ENCODE measurements around the gene MIDN.

The MIDN gene

GRCh38 chr19:1234051-1234954 is 14.1 kb upstream of the MIDN start:
- Histone ChIP-seq H3K27ac (replicated peaks; ENCODE audit: low read length) (no peak overlapping the region), H2BK120ac (ENCODE audit: low read depth, low read length) (no peak overlapping the region), H3K4ac (ENCODE audit: low read length) (peak overlapping the region; percentile 53)

DNA sequence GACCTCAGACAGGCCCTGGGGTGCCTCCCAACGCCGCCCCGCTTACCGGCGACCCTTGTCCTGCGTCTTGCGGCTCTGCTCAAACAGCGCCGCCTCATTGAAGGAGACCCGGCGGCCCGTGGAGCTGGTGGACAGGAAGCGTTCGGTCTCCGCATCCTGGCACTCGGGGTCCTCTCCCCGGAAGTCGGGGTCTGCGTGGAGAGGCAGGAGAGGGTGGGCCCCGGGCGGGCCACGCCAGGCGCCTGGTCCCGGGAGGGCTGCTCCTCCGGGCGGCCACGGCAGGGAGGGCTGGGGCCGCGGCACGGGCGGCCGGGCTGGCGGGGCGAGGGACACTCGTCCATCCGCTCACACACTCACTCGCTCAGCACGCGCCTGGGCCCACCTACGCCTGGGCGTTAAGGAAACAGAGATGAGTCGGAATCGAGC is 13.4 kb upstream of the MIDN start:
- Histone ChIP-seq H3K36me3 (replicated peaks in 1 of 2; ENCODE audit: control insufficient read depth in 2 of 2, insufficient read depth in 2 of 2, low read length in 2 of 2) (peaks cover 40 to 54% of the 10 kb centered on the region in 2 donors), H3K9me3 (replicated peaks in 1 of 2; ENCODE audit: control insufficient read depth in 2 of 2, insufficient read depth in 1 of 2, low read depth in 1 of 2, low read length in 2 of 2) (no peaks in the 10 kb centered on the region), H2BK15ac (ENCODE audit: low read length) (peak overlapping the region; percentile 81), H3K18ac (ENCODE audit: low read length) (no peak overlapping the region), H3K14ac (ENCODE audit: low read length) (no peak overlapping the region), H2AK5ac (ENCODE audit: low read depth, low read length) (peak overlapping the region; percentile 100), H4K8ac (ENCODE audit: low read depth, low read length) (no peak overlapping the region), H4K91ac (ENCODE audit: low read depth, low read length, poor library complexity) (no peak overlapping the region), H3K4me2 (ENCODE audit: insufficient read depth, low read length, poor library complexity, severe bottlenecking) (no peak overlapping the region), H3K23ac (ENCODE audit: low read depth, low read length, poor library complexity) (peak overlapping the region; percentile 93), H3K9ac (ENCODE audit: low read depth, low read length, poor library complexity) (no peak overlapping the region), H2BK12ac (ENCODE audit: low read length) (peak overlapping the region; percentile 84), H3K27me3 (ENCODE audit: control insufficient read depth in 3 of 3, insufficient read depth in 3 of 3, low read depth in 1 of 3, low read length in 3 of 3) (no peaks in the 10 kb centered on the region), H3K27ac (replicated peaks; ENCODE audit: low read length) (no peak overlapping the region), H3K4me3 (ENCODE audit: low read length in 2 of 2) (no peak overlapping the region), H3K4me1 (ENCODE audit: control insufficient read depth in 2 of 2, insufficient read depth in 1 of 2, low read depth in 1 of 2, low read length in 2 of 2) (peaks cover 19 to 23% of the 10 kb centered on the region in 2 donors), H3K4ac (ENCODE audit: low read length) (no peak overlapping the region), H2BK120ac (ENCODE audit: low read depth, low read length) (no peak overlapping the region), H3K79me1 (ENCODE audit: low read depth, low read length) (peaks cover 37% of the 10 kb centered on the region), H2BK5ac (ENCODE audit: low read length) (peak overlapping the region; percentile 93), H2AFZ (ENCODE audit: low read length) (no peak overlapping the region)
- DNase-seq (ENCODE audit: low spot score) = no peak
- WGBS, 2 donors (ENCODE audit: extremely low coverage in 2 of 2, insufficient read length in 2 of 2, insufficient replicate concordance in 1 of 2) = no CpG with 5 or more reads among the region's 43 CpGs

More at GRCh38 chr19:1234051-1234954, 14.1 kb upstream of the MIDN start:
- Histone ChIP-seq H3K9me3 (replicated peaks in 1 of 2; ENCODE audit: control insufficient read depth in 2 of 2, insufficient read depth in 1 of 2, low read depth in 1 of 2, low read length in 2 of 2) (no peaks in the 10 kb centered on the region), H3K36me3 (replicated peaks in 1 of 2; ENCODE audit: control insufficient read depth in 2 of 2, insufficient read depth in 2 of 2, low read length in 2 of 2) (peaks cover 40 to 54% of the 10 kb centered on the region in 2 donors), H2AFZ (ENCODE audit: low read length) (no peak overlapping the region), H2BK12ac (ENCODE audit: low read length) (no peak overlapping the region), H3K4me3 (ENCODE audit: low read length in 2 of 2) (no peak overlapping the region), H4K8ac (ENCODE audit: low read depth, low read length) (no peak overlapping the region), H3K9ac (ENCODE audit: low read depth, low read length, poor library complexity) (peak overlapping the region; percentile 21), H3K18ac (ENCODE audit: low read length) (no peak overlapping the region), H2BK5ac (ENCODE audit: low read length) (peak overlapping the region; percentile 66), H3K79me1 (ENCODE audit: low read depth, low read length) (peaks cover 33% of the 10 kb centered on the region), H2AK5ac (ENCODE audit: low read depth, low read length) (no peak overlapping the region), H3K27me3 (ENCODE audit: control insufficient read depth in 3 of 3, insufficient read depth in 3 of 3, low read depth in 1 of 3, low read length in 3 of 3) (no peaks in the 10 kb centered on the region), H3K23ac (ENCODE audit: low read depth, low read length, poor library complexity) (peak overlapping the region; percentile 93), H3K4me1 (ENCODE audit: control insufficient read depth in 2 of 2, insufficient read depth in 1 of 2, low read depth in 1 of 2, low read length in 2 of 2) (peaks cover 14 to 17% of the 10 kb centered on the region in 2 donors), H4K91ac (ENCODE audit: low read depth, low read length, poor library complexity) (no peak overlapping the region), H3K4me2 (ENCODE audit: insufficient read depth, low read length, poor library complexity, severe bottlenecking) (no peak overlapping the region), H3K14ac (ENCODE audit: low read length) (no peak overlapping the region), H2BK15ac (ENCODE audit: low read length) (no peak overlapping the region)
- WGBS, 2 donors (ENCODE audit: extremely low coverage in 2 of 2, insufficient read length in 2 of 2, insufficient replicate concordance in 1 of 2) = no CpG with 5 or more reads among the region's 45 CpGs
- DNase-seq (ENCODE audit: low spot score) = no peak

GRCh38 chr19:1235625-1236538 is 12.5 kb upstream of the MIDN start:
- H3K4ac ChIP-seq (ENCODE audit: low read length) = peak overlapping the region; percentile 100
- peak overlapping the region; percentile 69 for H3K4me2 ChIP-seq (ENCODE audit: insufficient read depth, low read length, poor library complexity, severe bottlenecking)
- no peaks in the 10 kb centered on the region for H3K27me3 ChIP-seq (ENCODE audit: control insufficient read depth in 3 of 3, insufficient read depth in 3 of 3, low read depth in 1 of 3, low read length in 3 of 3)
- no peak for DNase-seq (ENCODE audit: low spot score)
- H3K9me3 ChIP-seq (replicated peaks in 1 of 2; ENCODE audit: control insufficient read depth in 2 of 2, insufficient read depth in 1 of 2, low read depth in 1 of 2, low read length in 2 of 2) = no peaks in the 10 kb centered on the region
- peak overlapping the region; percentile 93 for H2BK5ac ChIP-seq (ENCODE audit: low read length)
- WGBS, 2 donors (ENCODE audit: extremely low coverage in 2 of 2, insufficient read length in 2 of 2, insufficient replicate concordance in 1 of 2) = no CpG with 5 or more reads among the region's 39 CpGs
- no peak overlapping the region for H2AFZ ChIP-seq (ENCODE audit: low read length)
- peak overlapping the region; percentile 93 for H3K23ac ChIP-seq (ENCODE audit: low read depth, low read length, poor library complexity)
- H3K4me1 ChIP-seq (ENCODE audit: control insufficient read depth in 2 of 2, insufficient read depth in 1 of 2, low read depth in 1 of 2, low read length in 2 of 2) = peaks cover 19 to 24% of the 10 kb centered on the region in 2 donors
- H2BK12ac ChIP-seq (ENCODE audit: low read length) = peak overlapping the region; percentile 97
- peak overlapping the region; percentile 97 for H3K18ac ChIP-seq (ENCODE audit: low read length)
- H2BK120ac ChIP-seq (ENCODE audit: low read depth, low read length) = peak overlapping the region; percentile 94
- H2BK15ac ChIP-seq (ENCODE audit: low read length) = peak overlapping the region; percentile 92
- H3K4me3 ChIP-seq (ENCODE audit: low read length in 2 of 2) = peak overlapping the region; percentile 69 to 82
- H3K36me3 ChIP-seq (replicated peaks in 1 of 2; ENCODE audit: control insufficient read depth in 2 of 2, insufficient read depth in 2 of 2, low read length in 2 of 2) = peaks cover 34 to 45% of the 10 kb centered on the region in 2 donors
- H4K91ac ChIP-seq (ENCODE audit: low read depth, low read length, poor library complexity) = peak overlapping the region; percentile 92
- peak overlapping the region; percentile 100 for H4K8ac ChIP-seq (ENCODE audit: low read depth, low read length)
- peak overlapping the region; percentile 89 for H3K14ac ChIP-seq (ENCODE audit: low read length)
- peak overlapping the region; percentile 90 for H3K9ac ChIP-seq (ENCODE audit: low read depth, low read length, poor library complexity)
- peaks cover 37% of the 10 kb centered on the region for H3K79me1 ChIP-seq (ENCODE audit: low read depth, low read length)
- H3K27ac ChIP-seq (replicated peaks; ENCODE audit: low read length) = peak overlapping the region; percentile 68
- H2AK5ac ChIP-seq (ENCODE audit: low read depth, low read length) = peak overlapping the region; percentile 100

Data from neuronal stem cell (in vitro differentiated cells).